ENCODE measurements around the gene SCARF2. TPM values are rescaled to one million over a fixed set of nuclear protein-coding genes. Genes with fewer than 3 reads are reported as not detected.
"Not testable (repeated sequence)": the region's sequence is repeated elsewhere in the genome, so short reads cannot be mapped to it uniquely, and the experiment has no call there.

Gene SCARF2
- total RNA-seq, 4 donors from 2014 or later, result 3.4 to 15.9 (median 8.7) TPM

DNA sequence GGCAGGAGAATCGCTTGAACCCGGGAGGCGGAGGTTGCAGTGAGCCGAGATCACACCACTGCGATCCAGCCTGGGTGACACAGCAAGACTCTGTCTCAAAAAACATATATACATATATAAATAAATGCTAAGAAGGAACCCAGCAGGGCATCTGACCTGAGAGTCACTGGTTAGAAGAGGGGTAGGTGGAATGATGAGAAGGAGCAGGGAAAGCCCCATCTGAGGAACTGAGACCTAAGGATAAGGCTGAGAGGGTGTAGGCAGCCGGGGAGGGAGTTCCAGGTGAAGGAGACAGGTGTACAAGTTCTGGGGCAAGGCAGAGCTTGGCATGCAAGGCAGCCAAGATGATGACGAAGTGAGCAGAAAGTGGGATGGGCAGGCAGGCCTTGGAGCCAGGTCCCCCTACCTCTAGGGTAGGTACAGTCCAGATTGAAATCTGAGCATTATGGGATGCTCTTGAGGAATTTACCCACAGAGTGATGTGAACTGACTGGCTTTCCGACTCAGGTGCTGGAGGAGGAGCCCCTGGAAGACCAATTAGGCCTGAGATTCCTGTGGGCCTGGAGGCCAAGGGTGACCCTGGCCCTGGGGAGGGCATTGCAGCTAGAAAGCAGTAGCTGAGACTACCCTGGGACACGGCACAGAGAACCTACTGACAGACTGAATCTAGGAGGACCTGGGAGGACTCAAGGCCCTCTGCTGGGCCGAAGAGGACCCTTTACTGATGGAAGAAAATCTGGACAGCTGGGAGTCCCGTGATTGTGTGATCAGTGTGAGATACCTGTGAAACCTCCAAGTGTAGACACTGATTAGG, 35.2 kb upstream of the SCARF2 start:
- no peak for TF ChIP-seq POLR2AphosphoS5 (IDR thresholded peaks at IDR 0.05)
- no peak for TF ChIP-seq CTCF (IDR thresholded peaks at IDR 0.05)
- TF ChIP-seq POLR2A (IDR thresholded peaks at IDR 0.05), result no peak
- no peak for TF ChIP-seq EP300 (IDR thresholded peaks at IDR 0.05; ENCODE audit: low read depth)
- no peak overlapping the region for H3K27ac ChIP-seq
- no peaks in the 10 kb centered on the region for H3K27me3 ChIP-seq
- H3K36me3 ChIP-seq, result no peaks in the 10 kb centered on the region
- no peaks in the 10 kb centered on the region for H3K4me1 ChIP-seq
- no peak for DNase-seq
- H3K9me3 ChIP-seq, result no peaks in the 10 kb centered on the region
- intact Hi-C loops (cut with DNase I; ENCODE audit: low total_unique reads) (no loop called here), in situ Hi-C loops (cut with MboI; ENCODE audit: low pct_ligation_motif_present in 1 of 4, low pct_unique_long_range_greater_than_20kb in 1 of 4, low sequenced_read_pairs in 3 of 4) (no loop called here)
- WGBS, 2 donors (ENCODE audit: low coverage in 1 of 2), result 95 to 100% methylated on average over 1 to 11 of the region's 11 CpGs
- no peak overlapping the region for H3K4me3 ChIP-seq

- no peak for TF ChIP-seq POLR2A (IDR thresholded peaks at IDR 0.05)
- TF ChIP-seq POLR2AphosphoS5 (IDR thresholded peaks at IDR 0.05), result no peak
- no peak for TF ChIP-seq EP300 (IDR thresholded peaks at IDR 0.05; ENCODE audit: low read depth)
- no peak for TF ChIP-seq CTCF (IDR thresholded peaks at IDR 0.05)
- 93% methylated on average over 9 of the region's 9 CpGs; no CpG with 5 or more reads in 1 of the 2 donors for WGBS, 2 donors (ENCODE audit: low coverage in 1 of 2)
- intact Hi-C loops (cut with DNase I; ENCODE audit: low total_unique reads), result no loop called here
- H3K36me3 ChIP-seq, result no peaks in the 10 kb centered on the region
- no peak for DNase-seq
- no peak overlapping the region for H3K27ac ChIP-seq
- in situ Hi-C loops (cut with MboI; ENCODE audit: low pct_ligation_motif_present in 1 of 4, low pct_unique_long_range_greater_than_20kb in 1 of 4, low sequenced_read_pairs in 3 of 4), result no loop called here
- H3K27me3 ChIP-seq, result no peaks in the 10 kb centered on the region
- no peak overlapping the region for H3K4me3 ChIP-seq
- no peaks in the 10 kb centered on the region for H3K4me1 ChIP-seq
- no peaks in the 10 kb centered on the region for H3K9me3 ChIP-seq
Observed at GRCh38 chr22:20471126-20471833, 33.7 kb upstream of the SCARF2 start.

DNA sequence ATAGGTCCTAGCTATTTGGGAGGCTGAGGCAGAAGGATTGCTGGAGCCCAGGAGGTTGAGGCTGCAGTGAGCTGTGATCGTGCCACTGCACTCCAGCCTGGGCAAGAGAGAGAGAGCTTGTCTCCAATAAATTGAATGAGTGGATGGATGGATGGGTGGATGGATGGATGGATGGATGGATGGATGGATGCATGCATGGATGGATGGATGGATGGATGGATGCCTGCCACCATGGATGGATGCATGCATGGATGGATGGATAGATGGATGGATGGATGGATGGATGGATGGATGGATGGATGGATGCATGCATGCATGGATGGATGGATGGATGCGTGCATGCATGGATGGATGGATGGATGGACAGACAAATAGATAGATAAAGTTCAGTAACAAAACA, 32.9 kb upstream of the SCARF2 start:
- in situ Hi-C loops (cut with MboI; ENCODE audit: low pct_ligation_motif_present in 1 of 4, low pct_unique_long_range_greater_than_20kb in 1 of 4, low sequenced_read_pairs in 3 of 4); H3K27me3 ChIP-seq; H3K9me3 ChIP-seq; intact Hi-C loops (cut with DNase I; ENCODE audit: low total_unique reads); H3K4me1 ChIP-seq; H3K4me3 ChIP-seq; DNase-seq; H3K27ac ChIP-seq; H3K36me3 ChIP-seq: not testable (repeated sequence)
- WGBS, 2 donors (ENCODE audit: low coverage in 1 of 2), result 74 to 99% methylated on average over 2 of the region's 2 CpGs

DNA sequence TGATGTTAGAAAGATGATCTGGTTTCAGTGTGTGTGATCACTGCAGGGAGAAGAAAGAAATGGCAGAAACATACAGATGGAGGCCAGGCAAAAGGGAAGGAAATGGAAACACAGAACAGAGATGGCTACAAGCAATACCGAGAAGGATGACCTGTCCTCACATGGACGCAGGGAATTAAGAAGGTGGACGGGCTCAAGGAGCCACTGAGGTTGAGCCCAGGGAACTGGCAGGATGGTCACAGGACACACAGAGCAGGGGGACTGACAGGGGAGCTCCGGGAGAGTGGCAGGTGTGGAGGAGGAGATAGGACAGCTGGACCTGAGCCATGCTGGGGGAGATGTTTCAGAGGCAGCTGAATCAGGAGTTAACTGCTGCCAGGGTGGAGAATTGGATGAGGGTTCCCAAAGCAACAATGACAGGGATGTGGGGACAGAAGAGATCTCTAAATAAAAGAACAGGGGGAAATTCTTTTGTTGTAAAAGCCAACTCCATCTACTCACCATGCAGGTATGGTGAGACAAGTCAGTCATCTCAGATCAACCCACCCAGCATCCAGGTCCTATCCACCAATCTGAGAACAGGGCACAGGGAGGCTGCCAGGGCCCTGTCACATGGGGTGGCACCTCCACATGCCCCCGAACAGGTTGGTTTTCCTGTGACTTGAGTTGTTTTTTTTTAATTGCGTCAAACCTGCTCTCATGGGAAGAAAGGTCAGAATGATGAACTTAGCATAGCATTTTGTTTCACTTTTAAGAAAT, 31.7 kb upstream of the SCARF2 start:
- no peaks in the 10 kb centered on the region for H3K4me1 ChIP-seq
- in situ Hi-C loops (cut with MboI; ENCODE audit: low pct_ligation_motif_present in 1 of 4, low pct_unique_long_range_greater_than_20kb in 1 of 4, low sequenced_read_pairs in 3 of 4), result no loop called here
- 84 to 91% methylated on average over 3 to 6 of the region's 6 CpGs for WGBS, 2 donors (ENCODE audit: low coverage in 1 of 2)
- TF ChIP-seq EP300 (IDR thresholded peaks at IDR 0.05; ENCODE audit: low read depth), result no peak
- TF ChIP-seq CTCF (IDR thresholded peaks at IDR 0.05), result no peak
- TF ChIP-seq POLR2A (IDR thresholded peaks at IDR 0.05), result no peak
- TF ChIP-seq POLR2AphosphoS5 (IDR thresholded peaks at IDR 0.05), result no peak
- H3K27ac ChIP-seq, result no peak overlapping the region
- no peaks in the 10 kb centered on the region for H3K27me3 ChIP-seq
- H3K9me3 ChIP-seq, result no peaks in the 10 kb centered on the region
- DNase-seq, result no peak
- intact Hi-C loops (cut with DNase I; ENCODE audit: low total_unique reads), result no loop called here
- H3K4me3 ChIP-seq, result no peak overlapping the region
- no peaks in the 10 kb centered on the region for H3K36me3 ChIP-seq
